Tibial artery (tissue), 4 donors: ENCODE results near the gene CA5A.

Experiments
- DNase-seq, 2 donors: peaks; one replicate each; pipeline ENCODE4 v3.0.0-alpha.2; 2019
- H3K27ac ChIP-seq, 2 donors: fragments of 200-600 bp; sonication (generic) in 1 of 2; 1 replicate in 1 of 2; 2 replicates in 1 of 2; pipeline ENCODE4 v1.5.1; 2018 to 2019; ENCODE audit warnings: mild to moderate bottlenecking in 1 of 2
- H3K27me3 ChIP-seq, 2 donors: fragments of 200-600 bp; sonication (generic) in 1 of 2; one replicate each; pipeline versions ENCODE4 v1.5.1 to v1.6.0; 2016 to 2019
- H3K36me3 ChIP-seq, 3 donors: fragments of 200-600 bp; sonication (generic) in 2 of 3; one replicate each; pipeline ENCODE4 v1.5.1; 2016 to 2019; ENCODE audit warnings: mild to moderate bottlenecking in 2 of 3
- H3K4me1 ChIP-seq, 4 donors: fragments of 200-600 bp; sonication (generic) in 2 of 4; 1 replicate in 3 of 4; 2 replicates in 1 of 4; pipeline ENCODE4 v1.5.1; 2016 to 2019
- H3K4me3 ChIP-seq, 2 donors: fragments of 200-600 bp; sonication (generic) in 1 of 2; 1 replicate in 1 of 2; 2 replicates in 1 of 2; pipeline ENCODE4 v1.5.1; 2018 to 2019; ENCODE audit warnings: mild to moderate bottlenecking in 2 of 2
- H3K9me3 ChIP-seq, 3 donors: fragments of 200-600 bp; sonication (generic) in 1 of 3; one replicate each; pipeline ENCODE4 v1.5.1; 2016 to 2019
- CTCF ChIP-seq, 2 experiments: fragments of 200-600 bp in 1 of 2; fragments of 450-650 bp in 1 of 2; IDR thresholded peaks; one replicate each; pipeline ENCODE4 v1.5.1; 2017 to 2019; ENCODE audit warnings: antibody characterized with exemption in 2 of 2, mild to moderate bottlenecking in 1 of 2, moderate library complexity in 1 of 2
- intact Hi-C: fragments of 100-400 bp; cut with DNase I; formaldehyde crosslinking; loops from one replicate; pipeline ENCODE4 v1.15.0; 2023; ENCODE audit warnings: low total_unique reads

Gene CA5A

GRCh38 chr16:87855852-87856715, 80.2 kb downstream of the CA5A start:
- Histone ChIP-seq H3K4me1 (peaks cover 0 to 43% (median 28%) of the 10 kb centered on the region in 4 donors), H3K36me3 (peaks cover 0 to 4% (median 0%) of the 10 kb centered on the region in 3 donors), H3K27ac (peak overlapping the region; percentile 61 to 76), H3K4me3 (no peak overlapping the region), H3K27me3 (no peaks in the 10 kb centered on the region), H3K9me3 (no peaks in the 10 kb centered on the region)
- intact Hi-C loops: no loop called here
- TF ChIP-seq CTCF (IDR thresholded peaks at IDR 0.05): no peak
- peak; percentile 50 to 83 for DNase-seq

- intact Hi-C loops: loop anchor here (5.0 kb wide), 1 partner anchor 52 kb away; no protein-coding TSS in a partner anchor
- H3K4me3 ChIP-seq: no peak overlapping the region
- H3K27me3 ChIP-seq: no peaks in the 10 kb centered on the region
- no peak for TF ChIP-seq CTCF (IDR thresholded peaks at IDR 0.05)
- DNase-seq: no peak
- no peaks in the 10 kb centered on the region for H3K9me3 ChIP-seq
- peak overlapping the region; percentile 76 to 77 for H3K27ac ChIP-seq
- H3K4me1 ChIP-seq: peaks cover 0 to 47% (median 32%) of the 10 kb centered on the region in 4 donors
- peaks cover 0 to 4% (median 0%) of the 10 kb centered on the region in 3 donors for H3K36me3 ChIP-seq
Measured at GRCh38 chr16:87854907-87855683, 81.2 kb downstream of the CA5A start.

GRCh38 chr16:87854053-87854906, 82.0 kb downstream of the CA5A start:
- no peak for TF ChIP-seq CTCF (IDR thresholded peaks at IDR 0.05)
- H3K9me3 ChIP-seq: no peaks in the 10 kb centered on the region
- intact Hi-C loops: loop anchor here (5.0 kb wide), 1 partner anchor 53 kb away; no protein-coding TSS in a partner anchor
- H3K4me1 ChIP-seq: peaks cover 0 to 49% (median 35%) of the 10 kb centered on the region in 4 donors
- H3K4me3 ChIP-seq: peak overlapping the region; percentile 30 to 34
- peaks cover 0 to 4% (median 0%) of the 10 kb centered on the region in 3 donors for H3K36me3 ChIP-seq
- H3K27ac ChIP-seq: peak overlapping the region; percentile 76 to 77
- DNase-seq: no peak
- H3K27me3 ChIP-seq: no peaks in the 10 kb centered on the region

- no peak for TF ChIP-seq CTCF (IDR thresholded peaks at IDR 0.05)
- Histone ChIP-seq H3K9me3 (no peaks in the 10 kb centered on the region), H3K4me3 (peak overlapping the region; percentile 30 to 34), H3K36me3 (peaks cover 0 to 4% (median 0%) of the 10 kb centered on the region in 3 donors), H3K27me3 (no peaks in the 10 kb centered on the region), H3K4me1 (peaks cover 0 to 49% (median 35%) of the 10 kb centered on the region in 4 donors), H3K27ac (peak overlapping the region; percentile 76 to 77)
- peak; percentile 97 to 99 for DNase-seq
- intact Hi-C loops: loop anchor here (5.0 kb wide), 1 partner anchor 54 kb away; no protein-coding TSS in a partner anchor
Measured at GRCh38 chr16:87853411-87854052, 82.8 kb downstream of the CA5A start.
